AG10803 (cell line): ENCODE results near the gene KLHDC10.

ENCODE experiments used
- DNase-seq: peaks from one replicate; pipeline ENCODE4 v3.0.0; 2010; ENCODE audit warnings: low read depth
- H3K4me3 ChIP-seq: 2 replicates; pipeline ENCODE4 v1.5.1; 2011; ENCODE audit warnings: mild to moderate bottlenecking, low read length, control low read depth
- TF ChIP-seq, protein P1 (sequence below): conservative IDR thresholded peaks from 2 replicates; pipeline ENCODE4 v1.5.1; 2011; ENCODE audit warnings: mild to moderate bottlenecking, low read length, control low read depth, inconsistent platforms

KLHDC10 gene

DNA sequence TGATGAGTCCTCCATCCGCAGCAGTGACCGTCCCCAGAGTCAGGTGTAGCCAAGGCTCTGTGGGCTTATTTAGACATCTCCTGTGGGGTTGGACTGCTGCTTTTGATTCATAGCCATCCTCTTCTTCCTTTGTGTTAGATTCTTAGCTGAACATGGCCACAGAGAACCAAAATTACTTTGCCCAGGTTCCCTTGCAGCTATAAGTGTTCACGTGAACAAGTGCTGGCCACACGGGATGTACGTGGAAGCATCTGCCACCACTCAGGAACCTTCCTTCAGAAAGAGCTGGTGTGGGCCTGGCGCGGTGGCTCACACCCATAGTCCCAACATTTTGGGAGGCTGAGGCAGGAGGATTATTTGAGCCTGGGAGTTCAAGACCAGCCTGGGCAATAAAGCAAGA is 85.8 kb downstream of the KLHDC10 start:
- DNase-seq = no peak
- no peak overlapping the region for H3K4me3 ChIP-seq
- TF ChIP-seq, protein P1, sequence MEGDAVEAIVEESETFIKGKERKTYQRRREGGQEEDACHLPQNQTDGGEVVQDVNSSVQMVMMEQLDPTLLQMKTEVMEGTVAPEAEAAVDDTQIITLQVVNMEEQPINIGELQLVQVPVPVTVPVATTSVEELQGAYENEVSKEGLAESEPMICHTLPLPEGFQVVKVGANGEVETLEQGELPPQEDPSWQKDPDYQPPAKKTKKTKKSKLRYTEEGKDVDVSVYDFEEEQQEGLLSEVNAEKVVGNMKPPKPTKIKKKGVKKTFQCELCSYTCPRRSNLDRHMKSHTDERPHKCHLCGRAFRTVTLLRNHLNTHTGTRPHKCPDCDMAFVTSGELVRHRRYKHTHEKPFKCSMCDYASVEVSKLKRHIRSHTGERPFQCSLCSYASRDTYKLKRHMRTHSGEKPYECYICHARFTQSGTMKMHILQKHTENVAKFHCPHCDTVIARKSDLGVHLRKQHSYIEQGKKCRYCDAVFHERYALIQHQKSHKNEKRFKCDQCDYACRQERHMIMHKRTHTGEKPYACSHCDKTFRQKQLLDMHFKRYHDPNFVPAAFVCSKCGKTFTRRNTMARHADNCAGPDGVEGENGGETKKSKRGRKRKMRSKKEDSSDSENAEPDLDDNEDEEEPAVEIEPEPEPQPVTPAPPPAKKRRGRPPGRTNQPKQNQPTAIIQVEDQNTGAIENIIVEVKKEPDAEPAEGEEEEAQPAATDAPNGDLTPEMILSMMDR = no peak

DNA sequence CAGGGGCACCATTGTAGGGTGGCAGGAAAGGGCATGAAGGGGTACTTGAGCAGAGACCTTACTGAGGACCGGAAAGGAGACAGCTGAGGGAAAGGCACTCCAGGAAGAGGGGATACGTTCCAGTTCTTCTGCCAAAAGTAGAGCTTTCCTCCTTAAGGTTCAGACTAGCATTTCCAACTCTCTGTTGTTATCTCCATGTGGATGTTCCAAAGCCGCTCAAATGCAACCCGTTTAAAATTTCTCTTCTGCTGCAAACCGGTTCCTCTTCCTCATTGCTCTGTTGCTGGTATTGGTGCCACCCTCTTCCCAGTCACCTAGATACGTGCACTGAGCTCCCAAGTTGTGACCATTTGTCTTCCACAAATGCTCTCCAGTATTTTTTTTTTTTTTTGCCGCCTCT is 87.4 kb downstream of the KLHDC10 start:
- H3K4me3 ChIP-seq = no peak overlapping the region
- no peak for DNase-seq
- TF ChIP-seq, protein P1 = no peak

DNA sequence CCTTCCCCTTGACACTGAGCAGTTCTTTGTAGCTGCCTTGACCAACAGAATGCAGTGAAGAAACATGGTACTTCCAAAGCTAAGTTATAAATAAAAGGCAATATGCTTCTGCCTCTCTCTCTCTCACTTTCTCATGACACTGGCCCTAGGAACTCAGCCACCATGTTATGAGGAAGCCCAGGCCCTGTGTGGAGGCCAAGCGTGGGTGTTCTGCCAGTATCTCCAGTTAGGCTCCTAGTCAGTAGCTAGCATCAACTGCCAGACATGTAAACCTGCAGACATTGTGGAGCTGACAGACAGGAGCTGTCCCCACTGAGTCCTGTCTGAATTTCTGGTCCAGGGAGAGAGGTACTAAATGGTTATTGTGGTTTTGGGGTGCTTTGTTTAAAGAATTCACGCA is 89.7 kb downstream of the KLHDC10 start:
- no peak for DNase-seq
- TF ChIP-seq, protein P1 = no peak
- H3K4me3 ChIP-seq = no peak overlapping the region

DNA sequence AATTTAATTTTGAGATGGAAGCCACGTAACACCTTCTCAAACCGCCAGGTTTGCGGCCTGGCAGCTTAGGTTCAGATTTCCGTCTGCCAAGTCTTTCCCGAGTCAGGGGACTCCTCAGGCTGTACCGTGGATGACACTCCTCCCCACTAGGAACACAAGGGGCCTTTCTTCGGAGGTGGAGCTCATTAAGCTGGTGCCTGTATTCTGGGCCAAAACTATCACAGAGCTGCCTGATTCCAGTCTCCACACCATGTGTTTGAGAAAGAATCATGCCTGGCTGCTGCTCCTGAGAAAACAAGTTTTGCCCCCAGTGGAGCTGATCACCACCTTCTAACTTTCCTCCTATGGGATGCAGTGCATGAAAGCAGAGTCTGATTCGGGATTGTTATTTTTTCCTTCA is 90.1 kb downstream of the KLHDC10 start:
- DNase-seq = no peak
- H3K4me3 ChIP-seq = no peak overlapping the region
- TF ChIP-seq, protein P1 = no peak

DNA sequence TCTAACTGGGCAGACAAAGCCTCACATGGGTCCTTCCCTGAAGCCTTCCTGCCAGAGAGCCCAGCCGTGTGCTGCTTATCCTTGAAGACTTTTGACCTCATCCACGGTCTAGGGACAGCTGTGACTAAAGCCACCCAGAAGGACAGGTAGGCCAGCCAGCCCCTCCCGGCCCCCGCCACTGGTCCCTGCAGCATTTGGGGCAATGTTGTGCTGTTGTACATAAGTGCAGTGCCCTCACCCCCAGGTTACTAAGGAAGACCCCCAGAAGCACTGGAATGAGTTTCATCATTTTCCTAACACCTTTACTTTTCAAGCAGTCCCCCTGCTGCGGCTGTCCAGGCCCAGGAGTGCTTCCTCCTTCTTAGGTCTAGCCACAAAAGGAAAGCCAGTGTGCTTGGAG is 91.9 kb downstream of the KLHDC10 start:
- no peak overlapping the region for H3K4me3 ChIP-seq
- DNase-seq = no peak
- TF ChIP-seq, protein P1 = no peak

DNA sequence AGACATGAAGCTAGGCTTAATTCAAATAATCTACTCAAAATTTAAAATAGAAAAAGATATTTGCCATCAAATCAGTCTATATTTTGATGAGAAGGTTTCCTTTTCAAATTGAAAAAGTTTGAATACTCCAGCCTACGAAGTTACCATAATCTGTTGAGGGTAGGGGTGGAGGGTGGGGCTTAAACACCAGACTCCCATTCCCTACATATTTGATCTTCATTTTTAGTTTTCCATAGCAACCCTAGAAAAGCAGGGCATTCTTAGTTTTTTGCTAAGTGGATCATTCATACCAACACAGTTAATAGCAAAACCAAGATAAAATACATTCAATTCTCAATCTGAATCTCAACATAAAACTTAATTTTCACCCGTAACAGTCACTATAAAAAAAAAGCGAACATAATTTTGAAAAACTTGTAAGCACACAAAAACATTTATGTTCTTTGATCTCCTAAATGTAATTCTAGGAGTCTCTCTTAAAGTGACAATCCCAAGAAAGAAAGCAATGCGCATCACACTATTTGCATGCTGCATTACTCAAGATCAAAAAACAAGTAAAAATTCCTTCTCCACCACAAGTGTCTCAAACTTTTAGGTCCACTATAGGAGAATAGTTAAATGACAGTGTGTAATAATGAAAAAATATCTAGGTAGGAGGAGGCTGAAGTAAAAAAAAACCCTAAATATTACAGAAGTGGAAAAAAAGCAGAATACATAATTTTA is 104.1 kb downstream of the KLHDC10 start:
- DNase-seq = no peak
- H3K4me3 ChIP-seq = no peak overlapping the region
- TF ChIP-seq, protein P1 = no peak

DNA sequence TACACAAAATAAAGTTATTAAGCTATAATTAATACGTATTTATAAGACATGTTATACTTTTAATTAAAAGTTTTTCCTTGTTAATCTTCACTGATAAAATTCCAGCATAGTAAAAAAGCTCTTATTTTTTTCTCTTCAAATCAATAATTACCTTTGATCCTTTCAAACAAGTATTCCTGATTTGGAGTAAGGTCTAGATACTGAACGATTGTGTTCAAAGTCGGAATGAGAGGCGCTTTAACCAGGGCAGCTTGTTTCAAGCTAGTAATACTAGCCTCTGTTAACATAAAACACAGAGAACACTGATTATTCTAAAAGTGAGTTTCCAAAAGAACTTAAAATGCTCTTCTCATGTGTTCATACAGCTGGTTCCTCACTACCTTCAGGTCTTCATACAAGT is 107.9 kb downstream of the KLHDC10 start:
- no peak for DNase-seq
- TF ChIP-seq, protein P1 = no peak
- no peak overlapping the region for H3K4me3 ChIP-seq
